ENCODE results near the gene NAA15. TPM values are rescaled to one million over a fixed set of nuclear protein-coding genes. Genes with fewer than 3 reads are reported as not detected.
"Not testable (repeated sequence)": the region's sequence is repeated elsewhere in the genome, so short reads cannot be mapped to it uniquely, and the experiment has no call there.

The NAA15 gene
- total RNA-seq, 1 experiment from 2014 or later, result 98.9 TPM

- no peaks in the 10 kb centered on the region for H3K9me3 Mint-ChIP-seq
- no peak for ATAC-seq
- TF ChIP-seq MYBL2 (CRISPR knock-in tag; IDR thresholded peaks at IDR 0.05) (no peak), MLX (CRISPR knock-in tag; IDR thresholded peaks at IDR 0.05) (no peak), TEAD4 (CRISPR knock-in tag; IDR thresholded peaks at IDR 0.05) (no peak), ZNF219 (CRISPR knock-in tag; IDR thresholded peaks at IDR 0.05; ENCODE audit: borderline replicate concordance) (no peak), ERG (CRISPR knock-in tag; IDR thresholded peaks at IDR 0.05) (no peak), NR1H2 (CRISPR knock-in tag; IDR thresholded peaks at IDR 0.05) (no peak), ZBTB21 (CRISPR knock-in tag; IDR thresholded peaks at IDR 0.05; ENCODE audit: borderline replicate concordance) (no peak)
- no peak overlapping the region for H3K27ac Mint-ChIP-seq
- CTCF ChIA-PET, result interaction anchor here (0.8 to 1.8 kb wide), 4 partner anchors 11 to 223 kb away, joined by 3 to 6 read pairs (median 5); no protein-coding TSS in a partner anchor
- no peaks in the 10 kb centered on the region for H3K36me3 Mint-ChIP-seq
- DNase-seq (ENCODE audit: low spot score), result no peak
- H3K4me3 Mint-ChIP-seq, result no peak overlapping the region
- POLR2A ChIA-PET, result no interaction called here
- peaks cover 2% of the 10 kb centered on the region; the same call in 1 of the 2 replicates for H3K4me1 Mint-ChIP-seq
- H3K27me3 Mint-ChIP-seq (ENCODE audit: low read depth), result no peaks in the 10 kb centered on the region
Observed at GRCh38 chr4:139253713-139254112, 47.6 kb upstream of the NAA15 start.

GRCh38 chr4:139255581-139255980 is 45.7 kb upstream of the NAA15 start:
- H3K27ac Mint-ChIP-seq; H3K4me1 Mint-ChIP-seq; POLR2A ChIA-PET; ATAC-seq; H3K4me3 Mint-ChIP-seq; DNase-seq (ENCODE audit: low spot score); H3K9me3 Mint-ChIP-seq; H3K27me3 Mint-ChIP-seq (ENCODE audit: low read depth); H3K36me3 Mint-ChIP-seq: not testable (repeated sequence)
- CTCF ChIA-PET, result interaction anchor here (1.0 kb wide), 1 partner anchor 225 kb away, joined by 3 read pairs; no protein-coding TSS in a partner anchor

GRCh38 chr4:139256349-139256748 is 45.0 kb upstream of the NAA15 start:
- CTCF ChIA-PET, result no interaction called here
- no peak for DNase-seq (ENCODE audit: low spot score)
- Mint-ChIP-seq H3K9me3 (no peaks in the 10 kb centered on the region), H3K36me3 (no peaks in the 10 kb centered on the region), H3K27ac (no peak overlapping the region), H3K27me3 (ENCODE audit: low read depth) (no peaks in the 10 kb centered on the region), H3K4me3 (no peak overlapping the region), H3K4me1 (peaks cover 2% of the 10 kb centered on the region; the same call in 1 of the 2 replicates)
- POLR2A ChIA-PET, result interaction anchor here (0.5 kb wide), 1 partner anchor 160 kb away, joined by 3 read pairs; no protein-coding TSS in a partner anchor
- ATAC-seq, result no peak
- no peak for TF ChIP-seq MAX (CRISPR knock-in tag; IDR thresholded peaks at IDR 0.05)
- TF ChIP-seq TEAD4 (CRISPR knock-in tag; IDR thresholded peaks at IDR 0.05), result no peak
- TF ChIP-seq FOXP4 (CRISPR knock-in tag; IDR thresholded peaks at IDR 0.05), result no peak
- no peak for TF ChIP-seq ATF6 (CRISPR knock-in tag; IDR thresholded peaks at IDR 0.05)
- no peak for TF ChIP-seq GRHL2 (CRISPR knock-in tag; IDR thresholded peaks at IDR 0.05; ENCODE audit: insufficient replicate concordance, severe bottlenecking)
- no peak for TF ChIP-seq FOXK1 (CRISPR knock-in tag; IDR thresholded peaks at IDR 0.05)
- TF ChIP-seq OVOL2 (CRISPR knock-in tag; IDR thresholded peaks at IDR 0.05; ENCODE audit: borderline replicate concordance), result no peak
- no peak for TF ChIP-seq SP1 (CRISPR knock-in tag; conservative IDR thresholded peaks at IDR 0.05)
- TF ChIP-seq PRDM15 (CRISPR knock-in tag; IDR thresholded peaks at IDR 0.05), result no peak
- TF ChIP-seq ZNF138 (CRISPR knock-in tag; conservative IDR thresholded peaks at IDR 0.05), result no peak
- TF ChIP-seq FOXJ3 (CRISPR knock-in tag; IDR thresholded peaks at IDR 0.05; ENCODE audit: borderline replicate concordance), result no peak
- TF ChIP-seq RORB (CRISPR knock-in tag; IDR thresholded peaks at IDR 0.05), result no peak
- TF ChIP-seq ZNF232 (CRISPR knock-in tag; IDR thresholded peaks at IDR 0.05), result no peak
- no peak for TF ChIP-seq ZNF416 (CRISPR knock-in tag; IDR thresholded peaks at IDR 0.05)
